ENCODE data around the gene HOXA7. TPM values are rescaled to one million over a fixed set of nuclear protein-coding genes. Genes with fewer than 3 reads are reported as not detected.

HOXA7 gene
- total RNA-seq (2021) (not detected in 2 replicates), Bru-seq, nascent RNA (percentile 13 among the genes with signal in this experiment), BruChase-seq, experiment 1, labeled RNA remaining after a 2-hour chase (not detected), BruChase-seq, experiment 2, labeled RNA remaining after a 6-hour chase (percentile 20 among the genes with signal in this experiment)
- long read RNA-seq: 0 reads

- H3K4me2 ChIP-seq: no peak within 1 kb of the TSS
- no peaks in the 10 kb centered on the region for H3K27me3 ChIP-seq (ENCODE audit: insufficient read depth, low read depth)
- no peak within 1 kb of the TSS for H3K4me3 ChIP-seq
- no peak within 1 kb of the TSS for H3K27ac ChIP-seq
- H3K9me3 ChIP-seq (ENCODE audit: insufficient read depth, low read depth): no peaks in the 10 kb centered on the region
- H2AFZ ChIP-seq: no peak within 1 kb of the TSS
- POLR2A ChIA-PET (ENCODE audit: unreplicated experiment): no interaction called here
- H3K4me1 ChIP-seq (replicated peaks; ENCODE audit: insufficient read depth): 0 out of 2 replicates have a peak, but pooled peaks cover 3% of the 10 kb centered on the region
- intact Hi-C loops (cut with micrococcal nuclease; ENCODE audit: unreplicated experiment): no loop called here
- CTCF ChIA-PET: interaction anchor here (0.6 kb wide), 1 partner anchor 469 kb away, joined by 4 read pairs; no protein-coding TSS in a partner anchor
- no peak for DNase-seq
- BruUV-seq (replicated peaks): no TSS peak
- no peaks in the 10 kb centered on the region for H4K20me1 ChIP-seq (ENCODE audit: insufficient read depth)
- H3F3A ChIP-seq (ENCODE audit: insufficient read depth, low read depth): no peaks in the 10 kb centered on the region
- H3K9me2 ChIP-seq (ENCODE audit: insufficient read depth): no peaks in the 10 kb centered on the region
- H3K36me3 ChIP-seq (ENCODE audit: low read depth): no peaks in the 10 kb centered on the region
- no peak for TF ChIP-seq CTCF (conservative IDR thresholded peaks at IDR 0.05)
- no peak for TF ChIP-seq EZH2 (IDR thresholded peaks at IDR 0.05; ENCODE audit: low read depth)
- H3K79me2 ChIP-seq (ENCODE audit: low read depth): no peaks in the 10 kb centered on the region
These were observed at the start of gene HOXA7 for GRCh38 chr7:27156508-27156898. Gene HOXA7, minus strand, starts transcription at chr7:27156675. Its CDS starts 130 bp downstream, at chr7:27156545.

- no peaks in the 10 kb centered on the region for H4K20me1 ChIP-seq (ENCODE audit: insufficient read depth)
- no TSS peak for BruUV-seq (replicated peaks)
- no peak overlapping the region for H2AFZ ChIP-seq
- H3K9me2 ChIP-seq (ENCODE audit: insufficient read depth): no peaks in the 10 kb centered on the region
- CTCF ChIA-PET: no interaction called here
- H3K4me1 ChIP-seq (replicated peaks; ENCODE audit: insufficient read depth): no peaks in the 10 kb centered on the region
- H3K27me3 ChIP-seq (ENCODE audit: insufficient read depth, low read depth): peaks cover 6% of the 10 kb centered on the region; the same call in 1 of the 2 replicates
- H3F3A ChIP-seq (ENCODE audit: insufficient read depth, low read depth): peaks cover 3% of the 10 kb centered on the region; the same call in 1 of the 2 replicates
- POLR2A ChIA-PET (ENCODE audit: unreplicated experiment): no interaction called here
- no peaks in the 10 kb centered on the region for H3K79me2 ChIP-seq (ENCODE audit: low read depth)
- no peak for DNase-seq
- H3K36me3 ChIP-seq (ENCODE audit: low read depth): no peaks in the 10 kb centered on the region
- H3K9me3 ChIP-seq (ENCODE audit: insufficient read depth, low read depth): no peaks in the 10 kb centered on the region
- no peak overlapping the region for H3K4me3 ChIP-seq
- TF ChIP-seq CTCF (conservative IDR thresholded peaks at IDR 0.05) (no peak), EZH2 (IDR thresholded peaks at IDR 0.05; ENCODE audit: low read depth) (no peak)
- H3K27ac ChIP-seq: no peak overlapping the region
- intact Hi-C loops (cut with micrococcal nuclease; ENCODE audit: unreplicated experiment): no loop called here
- no peak overlapping the region for H3K4me2 ChIP-seq
These were observed 49.1 kb upstream of the HOXA7 start for GRCh38 chr7:27205325-27206280.

- ChIA-PET POLR2A (ENCODE audit: unreplicated experiment) (no interaction called here), CTCF (no interaction called here)
- Histone ChIP-seq H3K79me2 (ENCODE audit: low read depth) (no peaks in the 10 kb centered on the region), H4K20me1 (ENCODE audit: insufficient read depth) (no peaks in the 10 kb centered on the region), H3K27me3 (ENCODE audit: insufficient read depth, low read depth) (peaks cover 6% of the 10 kb centered on the region; the same call in 1 of the 2 replicates), H2AFZ (no peak overlapping the region), H3K36me3 (ENCODE audit: low read depth) (no peaks in the 10 kb centered on the region), H3K27ac (no peak overlapping the region), H3K4me1 (replicated peaks; ENCODE audit: insufficient read depth) (no peaks in the 10 kb centered on the region), H3F3A (ENCODE audit: insufficient read depth, low read depth) (peaks cover 7% of the 10 kb centered on the region; the same call in 1 of the 2 replicates), H3K9me2 (ENCODE audit: insufficient read depth) (no peaks in the 10 kb centered on the region), H3K4me2 (no peak overlapping the region), H3K9me3 (ENCODE audit: insufficient read depth, low read depth) (no peaks in the 10 kb centered on the region), H3K4me3 (no peak overlapping the region)
- TF ChIP-seq EZH2 (IDR thresholded peaks at IDR 0.05; ENCODE audit: low read depth): no peak
- no peak for TF ChIP-seq CTCF (conservative IDR thresholded peaks at IDR 0.05)
- intact Hi-C loops (cut with micrococcal nuclease; ENCODE audit: unreplicated experiment): loop anchor here (5.0 kb wide), 1 partner anchor 457 kb away; the partner anchor contains the start of gene HIBADH
- no peak for DNase-seq
- no TSS peak for BruUV-seq (replicated peaks)
These were observed 48.4 kb upstream of the HOXA7 start for GRCh38 chr7:27204851-27205322.
